Measurements from ENCODE around the gene CFAP300.

CFAP300 gene

GRCh38 chr11:102005306-102005705, 41.9 kb upstream of the CFAP300 start:
- Histone ChIP-seq H3F3A (ENCODE audit: insufficient read depth, low read length) (no peaks in the 10 kb centered on the region), H3K27ac (ENCODE audit: low read depth, low read length, poor library complexity, severe bottlenecking) (no peak overlapping the region), H3K9me3 (ENCODE audit: low read length) (no peaks in the 10 kb centered on the region), H3K36me3 (ENCODE audit: insufficient read depth, low read length) (no peaks in the 10 kb centered on the region), H3K27me3 (ENCODE audit: insufficient read depth, low read length) (no peaks in the 10 kb centered on the region), H3K4me3 (ENCODE audit: low read depth, low read length, poor library complexity, severe bottlenecking) (no peak overlapping the region), H3K79me2 (ENCODE audit: insufficient read depth, low read length) (no peaks in the 10 kb centered on the region), H2AFZ (ENCODE audit: low read length) (no peak overlapping the region), H3K9ac (ENCODE audit: low read length) (no peak overlapping the region), H3K9me2 (ENCODE audit: low read depth, low read length) (no peaks in the 10 kb centered on the region), H3K4me2 (ENCODE audit: low read length) (no peak overlapping the region), H3K4me1 (ENCODE audit: insufficient read depth, low read length, severe bottlenecking) (no peaks in the 10 kb centered on the region), H4K20me1 (ENCODE audit: insufficient read depth, low read length) (no peaks in the 10 kb centered on the region)
- TF ChIP-seq EZH2 (IDR thresholded peaks at IDR 0.05; ENCODE audit: borderline replicate concordance, low read length): no peak
- no peak for TF ChIP-seq CTCF (IDR thresholded peaks at IDR 0.05; ENCODE audit: low read length)

- Histone ChIP-seq H2AFZ (ENCODE audit: low read length) (no peak overlapping the region), H3K36me3 (ENCODE audit: insufficient read depth, low read length) (no peaks in the 10 kb centered on the region), H3F3A (ENCODE audit: insufficient read depth, low read length) (no peaks in the 10 kb centered on the region), H3K27ac (ENCODE audit: low read depth, low read length, poor library complexity, severe bottlenecking) (no peak overlapping the region), H3K79me2 (ENCODE audit: insufficient read depth, low read length) (no peaks in the 10 kb centered on the region), H4K20me1 (ENCODE audit: insufficient read depth, low read length) (no peaks in the 10 kb centered on the region), H3K4me3 (ENCODE audit: low read depth, low read length, poor library complexity, severe bottlenecking) (no peak overlapping the region), H3K4me2 (ENCODE audit: low read length) (no peak overlapping the region), H3K4me1 (ENCODE audit: insufficient read depth, low read length, severe bottlenecking) (no peaks in the 10 kb centered on the region), H3K9me2 (ENCODE audit: low read depth, low read length) (no peaks in the 10 kb centered on the region), H3K27me3 (ENCODE audit: insufficient read depth, low read length) (no peaks in the 10 kb centered on the region), H3K9ac (ENCODE audit: low read length) (no peak overlapping the region), H3K9me3 (ENCODE audit: low read length) (no peaks in the 10 kb centered on the region)
- no peak for TF ChIP-seq CTCF (IDR thresholded peaks at IDR 0.05; ENCODE audit: low read length)
- no peak for TF ChIP-seq EZH2 (IDR thresholded peaks at IDR 0.05; ENCODE audit: borderline replicate concordance, low read length)
Measured at GRCh38 chr11:102006835-102007566, 40.2 kb upstream of the CFAP300 start.

- H4K20me1 ChIP-seq (ENCODE audit: insufficient read depth, low read length): no peaks in the 10 kb centered on the region
- H3K4me3 ChIP-seq (ENCODE audit: low read depth, low read length, poor library complexity, severe bottlenecking): no peak overlapping the region
- H3K4me2 ChIP-seq (ENCODE audit: low read length): no peak overlapping the region
- no peaks in the 10 kb centered on the region for H3K79me2 ChIP-seq (ENCODE audit: insufficient read depth, low read length)
- no peaks in the 10 kb centered on the region for H3K4me1 ChIP-seq (ENCODE audit: insufficient read depth, low read length, severe bottlenecking)
- TF ChIP-seq CTCF (IDR thresholded peaks at IDR 0.05; ENCODE audit: low read length): peak; percentile 48
- TF ChIP-seq EZH2 (IDR thresholded peaks at IDR 0.05; ENCODE audit: borderline replicate concordance, low read length): no peak
- H3K27ac ChIP-seq (ENCODE audit: low read depth, low read length, poor library complexity, severe bottlenecking): no peak overlapping the region
- no peaks in the 10 kb centered on the region for H3K9me3 ChIP-seq (ENCODE audit: low read length)
- H3F3A ChIP-seq (ENCODE audit: insufficient read depth, low read length): no peaks in the 10 kb centered on the region
- H2AFZ ChIP-seq (ENCODE audit: low read length): no peak overlapping the region
- no peaks in the 10 kb centered on the region for H3K27me3 ChIP-seq (ENCODE audit: insufficient read depth, low read length)
- H3K9ac ChIP-seq (ENCODE audit: low read length): no peak overlapping the region
- no peaks in the 10 kb centered on the region for H3K36me3 ChIP-seq (ENCODE audit: insufficient read depth, low read length)
- H3K9me2 ChIP-seq (ENCODE audit: low read depth, low read length): no peaks in the 10 kb centered on the region
Measured at GRCh38 chr11:102007567-102008437, 39.4 kb upstream of the CFAP300 start.
